Liver (tissue), 9 donors: ENCODE results near the gene CGNL1. TPM values are rescaled to one million over a fixed set of nuclear protein-coding genes. Genes with fewer than 3 reads are reported as not detected.

ENCODE experiments used
- DNase-seq: peaks from one replicate; pipeline ENCODE4 v3.0.0-alpha.2; 2017; ENCODE audit warnings: low spot score
- H3K27ac ChIP-seq, 2 donors: one replicate each; pipeline ENCODE4 v1.7.0; 2013; ENCODE audit warnings: inconsistent platforms in 2 of 2, low read length in 2 of 2, control low read depth in 1 of 2, low read depth in 1 of 2, mild to moderate bottlenecking in 1 of 2
- H3K27me3 ChIP-seq, 4 donors: one replicate each; pipeline versions ENCODE4 v1.6.1 to v1.7.0; 2013; ENCODE audit warnings: low read length in 3 of 4, inconsistent platforms in 1 of 4, mild to moderate bottlenecking in 1 of 4, moderate library complexity in 1 of 4; ENCODE audit not compliant: control insufficient read depth in 4 of 4, insufficient read depth in 4 of 4
- H3K36me3 ChIP-seq, 4 donors: one replicate each; pipeline versions ENCODE4 v1.6.1 to v1.7.0; 2013; ENCODE audit warnings: low read length in 3 of 4, mild to moderate bottlenecking in 3 of 4, low read depth in 1 of 4, moderate library complexity in 1 of 4; ENCODE audit not compliant: control insufficient read depth in 4 of 4, insufficient read depth in 3 of 4
- H3K4me1 ChIP-seq, 4 donors: one replicate each; pipeline versions ENCODE4 v1.6.1 to v1.7.0; 2013; ENCODE audit warnings: low read length in 3 of 4, mild to moderate bottlenecking in 3 of 4, moderate library complexity in 1 of 4; ENCODE audit not compliant: control insufficient read depth in 4 of 4, insufficient read depth in 4 of 4
- H3K4me3 ChIP-seq, 3 donors: one replicate each; pipeline versions ENCODE4 v1.6.1 to v1.7.0; 2013; ENCODE audit warnings: low read length in 3 of 3, control low read depth in 1 of 3, low read depth in 1 of 3, mild to moderate bottlenecking in 1 of 3
- H3K9ac ChIP-seq, 2 donors: one replicate each; pipeline ENCODE4 v1.7.0; 2013; ENCODE audit warnings: low read length in 2 of 2, mild to moderate bottlenecking in 2 of 2, moderate library complexity in 2 of 2, control low read depth in 1 of 2, low read depth in 1 of 2
- H3K9me3 ChIP-seq, 4 donors: one replicate each; pipeline versions ENCODE4 v1.6.1 to v1.7.0; 2013; ENCODE audit warnings: low read length in 3 of 4; ENCODE audit not compliant: control insufficient read depth in 4 of 4
- HNF4G ChIP-seq: IDR thresholded peaks from 2 replicates; pipeline ENCODE4 v1.6.1; 2016; ENCODE audit warnings: antibody characterized with exemption
- RXRA ChIP-seq, 2 donors: IDR thresholded peaks; 2 replicates each; pipeline ENCODE4 v1.6.1; 2017 to 2018; ENCODE audit warnings: antibody characterized with exemption in 2 of 2, mild to moderate bottlenecking in 1 of 2
- SP1 ChIP-seq: IDR thresholded peaks from 2 replicates; pipeline ENCODE4 v1.6.1; 2018; ENCODE audit warnings: antibody characterized with exemption, mild to moderate bottlenecking
- YY1 ChIP-seq: IDR thresholded peaks from 2 replicates; pipeline ENCODE4 v1.6.1; 2016; ENCODE audit warnings: antibody characterized with exemption, mild to moderate bottlenecking
- WGBS: extraction: QIAGEN DNeasy Blood & Tissue Kit; methylation state at CpG from one replicate; pipeline ENCODE4 v1.1.7; 2013; 5-methylcytosine and 5-hydroxymethylcytosine counted together
- polyA plus RNA-seq, 2 donors: library from polyadenylated mRNA; stranded (reverse) in 1 of 2; unstranded in 1 of 2; fragments of 200-250 nt in 1 of 2; fragments of >200 nt in 1 of 2; fragmentation: Nextera tagmentation in 1 of 2; extraction: Ambion mirVana in 1 of 2; gene quantifications; one replicate each; pipeline versions ENCODE4 v1.2.1 to v1.2.3, GENCODE V29; 2013 to 2015
- total RNA-seq, 2 donors: library from RNA; depleted of rRNA; stranded (reverse); fragments of >200 nt; gene quantifications; one replicate each; pipeline ENCODE4 v1.2.3, GENCODE V29; 2014
- TF ChIP-seq, protein P1 (sequence below): IDR thresholded peaks from 2 replicates; pipeline ENCODE4 v1.6.1; 2016; ENCODE audit warnings: antibody characterized with exemption
- TF ChIP-seq, protein P2 (sequence below): IDR thresholded peaks from 2 replicates; pipeline ENCODE4 v1.6.1; 2016; ENCODE audit warnings: antibody characterized with exemption
- TF ChIP-seq, protein P3 (sequence below): fragments of 150-350 bp; IDR thresholded peaks from 2 replicates; pipeline ENCODE4 v1.5.1; 2017; ENCODE audit warnings: improper control_type of control experiment, low read depth, low read length; ENCODE audit not compliant: missing input control
- TF ChIP-seq, protein P4 (sequence below): IDR thresholded peaks from 2 replicates; pipeline ENCODE4 v1.6.1; 2016; ENCODE audit warnings: antibody characterized with exemption
- donor health status: healthy.
- donor health status: healthy.
- donor health status: healthy.
- donor health status: healthy.
- donor health status: healthy.

CGNL1 gene
- total and polyA plus RNA-seq, 4 donors = 12.0 to 31.9 (median 16.1) TPM

DNA sequence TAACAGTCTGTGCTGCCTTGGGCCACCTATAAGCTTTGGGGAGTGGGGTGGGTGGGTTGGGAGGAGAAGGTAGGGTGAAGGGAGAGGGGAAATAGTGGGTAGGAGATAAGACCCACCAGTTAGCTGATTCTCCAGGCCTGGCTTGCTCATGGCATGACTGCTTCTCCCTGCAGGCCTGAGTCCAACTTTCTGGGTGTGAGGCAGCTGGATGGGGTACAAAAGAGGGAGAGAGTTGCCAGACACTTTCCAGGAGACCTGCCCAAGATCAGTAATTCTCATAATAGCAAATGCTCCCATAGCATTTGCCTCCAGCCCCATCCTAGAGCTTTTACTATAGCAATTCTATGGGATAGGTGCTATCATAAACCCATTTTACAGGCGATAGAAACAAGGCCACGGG is 7.7 kb downstream of the CGNL1 start:
- 89% methylated on average over 2 of the region's 2 CpGs for WGBS
- Histone ChIP-seq H3K27me3 (no peaks in the 10 kb centered on the region), H3K27ac (no peak overlapping the region), H3K36me3 (no peaks in the 10 kb centered on the region), H3K4me1 (peaks cover 10 to 85% (median 67%) of the 10 kb centered on the region in 4 donors), H3K9ac (no peak overlapping the region), H3K4me3 (no peak overlapping the region), H3K9me3 (no peaks in the 10 kb centered on the region)
- TF ChIP-seq YY1 (no peak), SP1 (no peak)
- TF ChIP-seq, protein P1, sequence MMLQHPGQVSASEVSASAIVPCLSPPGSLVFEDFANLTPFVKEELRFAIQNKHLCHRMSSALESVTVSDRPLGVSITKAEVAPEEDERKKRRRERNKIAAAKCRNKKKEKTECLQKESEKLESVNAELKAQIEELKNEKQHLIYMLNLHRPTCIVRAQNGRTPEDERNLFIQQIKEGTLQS = no peak
- DNase-seq = no peak

DNA sequence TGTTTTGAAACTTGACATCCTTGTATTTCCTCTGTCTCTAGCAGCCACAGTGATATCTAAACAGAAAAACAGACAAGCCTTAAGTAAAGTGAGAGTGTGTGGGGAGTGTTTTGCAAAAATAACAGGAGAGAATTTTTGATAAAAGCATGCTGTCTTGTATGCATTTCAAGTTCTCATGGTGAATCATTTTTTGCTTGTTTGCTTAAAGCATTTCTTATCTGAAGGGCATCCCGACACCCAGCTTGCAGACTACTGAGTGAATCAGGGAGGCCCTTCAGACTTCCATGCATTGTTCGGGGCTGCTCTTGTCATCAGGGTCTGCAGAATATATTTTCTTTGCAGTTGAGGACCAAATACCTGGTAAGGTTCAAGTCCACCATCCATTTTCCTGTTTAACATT is 8.5 kb downstream of the CGNL1 start:
- Histone ChIP-seq H3K4me1 (peaks cover 9 to 79% (median 62%) of the 10 kb centered on the region in 4 donors), H3K27ac (no peak overlapping the region), H3K9ac (no peak overlapping the region)

DNA sequence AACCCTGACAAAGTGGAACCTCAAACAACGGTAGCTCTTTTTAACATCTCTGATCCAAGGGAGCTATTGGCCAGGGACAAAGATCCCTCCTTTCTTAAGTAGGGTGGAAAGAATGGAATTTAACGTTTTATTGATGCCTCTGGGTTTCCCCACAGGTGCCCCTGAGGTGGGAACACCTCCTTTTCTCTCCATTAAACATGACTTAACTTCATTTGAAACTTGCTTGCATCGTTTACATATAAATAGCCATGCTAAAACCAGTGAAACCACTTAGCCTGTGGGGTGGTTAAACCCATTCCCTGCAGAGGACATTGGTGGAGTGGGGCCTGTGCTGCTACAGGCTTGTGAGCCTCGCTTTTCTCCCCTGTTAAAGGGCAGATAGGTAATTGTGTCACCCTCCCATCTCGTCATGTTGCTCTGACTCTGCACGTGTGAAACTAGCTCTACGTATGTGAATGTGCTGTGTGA is 9.7 kb downstream of the CGNL1 start:
- Histone ChIP-seq H3K9me3 (no peaks in the 10 kb centered on the region), H3K4me3 (no peak overlapping the region), H3K4me1 (peaks cover 9 to 77% (median 55%) of the 10 kb centered on the region in 4 donors), H3K27me3 (no peaks in the 10 kb centered on the region), H3K27ac (peak overlapping the region; percentile 0 to 26), H3K9ac (no peak overlapping the region), H3K36me3 (peaks cover 0 to 2% (median 0%) of the 10 kb centered on the region in 4 donors)
- TF ChIP-seq, protein P2, sequence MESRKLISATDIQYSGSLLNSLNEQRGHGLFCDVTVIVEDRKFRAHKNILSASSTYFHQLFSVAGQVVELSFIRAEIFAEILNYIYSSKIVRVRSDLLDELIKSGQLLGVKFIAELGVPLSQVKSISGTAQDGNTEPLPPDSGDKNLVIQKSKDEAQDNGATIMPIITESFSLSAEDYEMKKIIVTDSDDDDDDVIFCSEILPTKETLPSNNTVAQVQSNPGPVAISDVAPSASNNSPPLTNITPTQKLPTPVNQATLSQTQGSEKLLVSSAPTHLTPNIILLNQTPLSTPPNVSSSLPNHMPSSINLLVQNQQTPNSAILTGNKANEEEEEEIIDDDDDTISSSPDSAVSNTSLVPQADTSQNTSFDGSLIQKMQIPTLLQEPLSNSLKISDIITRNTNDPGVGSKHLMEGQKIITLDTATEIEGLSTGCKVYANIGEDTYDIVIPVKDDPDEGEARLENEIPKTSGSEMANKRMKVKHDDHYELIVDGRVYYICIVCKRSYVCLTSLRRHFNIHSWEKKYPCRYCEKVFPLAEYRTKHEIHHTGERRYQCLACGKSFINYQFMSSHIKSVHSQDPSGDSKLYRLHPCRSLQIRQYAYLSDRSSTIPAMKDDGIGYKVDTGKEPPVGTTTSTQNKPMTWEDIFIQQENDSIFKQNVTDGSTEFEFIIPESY = no peak
- 81% methylated on average over 7 of the region's 7 CpGs for WGBS
- DNase-seq = no peak

More for the DNA sequence above, 8.5 kb downstream of the CGNL1 start:
- H3K36me3 ChIP-seq = no peaks in the 10 kb centered on the region
- H3K27me3 ChIP-seq = no peaks in the 10 kb centered on the region
- no peak overlapping the region for H3K4me3 ChIP-seq
- no peaks in the 10 kb centered on the region for H3K9me3 ChIP-seq
- no peak for TF ChIP-seq HNF4G
- no peak for TF ChIP-seq RXRA (IDR thresholded peaks at IDR 0.05)
- TF ChIP-seq, protein P2 = no peak
- 57% methylated on average over 2 of the region's 2 CpGs for WGBS
- DNase-seq = no peak

DNA sequence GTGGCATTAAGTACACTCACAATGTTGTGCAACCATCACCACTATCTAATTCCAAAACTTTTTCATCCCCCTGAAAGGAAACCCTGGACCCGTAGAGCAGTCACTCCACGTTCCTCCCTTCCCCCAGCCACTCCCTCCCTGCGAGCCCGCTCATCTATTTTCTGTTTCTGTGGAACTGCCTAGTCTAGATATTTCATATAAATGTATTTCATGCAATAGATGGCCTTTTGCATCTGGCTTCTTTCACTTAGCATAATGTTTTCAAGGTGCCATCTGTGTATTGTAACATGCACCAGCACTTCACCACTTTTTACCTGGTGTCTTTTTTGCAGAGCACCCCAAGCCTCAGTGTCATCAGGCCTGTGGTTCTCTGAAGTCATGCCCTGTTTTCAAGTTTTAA is 10.7 kb downstream of the CGNL1 start:
- no peaks in the 10 kb centered on the region for H3K9me3 ChIP-seq
- peaks cover 0 to 2% (median 0%) of the 10 kb centered on the region in 4 donors for H3K36me3 ChIP-seq
- WGBS = 56% methylated on average over 4 of the region's 4 CpGs
- no peak overlapping the region for H3K4me3 ChIP-seq
- DNase-seq = no peak
- no peak overlapping the region for H3K27ac ChIP-seq
- TF ChIP-seq, protein P3, sequence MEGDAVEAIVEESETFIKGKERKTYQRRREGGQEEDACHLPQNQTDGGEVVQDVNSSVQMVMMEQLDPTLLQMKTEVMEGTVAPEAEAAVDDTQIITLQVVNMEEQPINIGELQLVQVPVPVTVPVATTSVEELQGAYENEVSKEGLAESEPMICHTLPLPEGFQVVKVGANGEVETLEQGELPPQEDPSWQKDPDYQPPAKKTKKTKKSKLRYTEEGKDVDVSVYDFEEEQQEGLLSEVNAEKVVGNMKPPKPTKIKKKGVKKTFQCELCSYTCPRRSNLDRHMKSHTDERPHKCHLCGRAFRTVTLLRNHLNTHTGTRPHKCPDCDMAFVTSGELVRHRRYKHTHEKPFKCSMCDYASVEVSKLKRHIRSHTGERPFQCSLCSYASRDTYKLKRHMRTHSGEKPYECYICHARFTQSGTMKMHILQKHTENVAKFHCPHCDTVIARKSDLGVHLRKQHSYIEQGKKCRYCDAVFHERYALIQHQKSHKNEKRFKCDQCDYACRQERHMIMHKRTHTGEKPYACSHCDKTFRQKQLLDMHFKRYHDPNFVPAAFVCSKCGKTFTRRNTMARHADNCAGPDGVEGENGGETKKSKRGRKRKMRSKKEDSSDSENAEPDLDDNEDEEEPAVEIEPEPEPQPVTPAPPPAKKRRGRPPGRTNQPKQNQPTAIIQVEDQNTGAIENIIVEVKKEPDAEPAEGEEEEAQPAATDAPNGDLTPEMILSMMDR = no peak
- TF ChIP-seq, protein P4, sequence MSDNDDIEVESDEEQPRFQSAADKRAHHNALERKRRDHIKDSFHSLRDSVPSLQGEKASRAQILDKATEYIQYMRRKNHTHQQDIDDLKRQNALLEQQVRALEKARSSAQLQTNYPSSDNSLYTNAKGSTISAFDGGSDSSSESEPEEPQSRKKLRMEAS = no peak
- no peak for TF ChIP-seq YY1
- no peaks in the 10 kb centered on the region for H3K27me3 ChIP-seq
- peaks cover 9 to 80% (median 50%) of the 10 kb centered on the region in 4 donors for H3K4me1 ChIP-seq
- no peak overlapping the region for H3K9ac ChIP-seq
